ENCODE data around the gene NREP.

DNA sequence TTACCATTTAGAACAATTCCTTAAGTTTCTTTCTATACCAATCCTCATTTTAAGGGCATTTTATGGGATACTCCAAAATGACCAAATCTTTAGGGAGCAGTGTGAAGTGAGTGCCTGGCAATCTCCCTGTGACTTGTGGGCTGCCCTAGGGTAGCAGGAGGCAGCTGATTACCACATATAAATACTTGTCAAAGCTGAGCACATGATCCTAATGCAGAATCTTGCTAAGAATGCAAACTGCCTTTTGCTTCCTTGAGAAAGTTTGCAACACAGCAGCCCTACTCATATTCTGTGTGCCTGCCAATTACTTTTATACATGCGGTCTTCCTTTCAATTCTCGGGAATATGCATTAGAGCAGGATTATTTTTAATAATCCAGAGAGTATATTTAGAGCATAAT lies 18.2 kb upstream of the NREP start:
- TF ChIP-seq CTCF (IDR thresholded peaks at IDR 0.05): no peak
- TF ChIP-seq POLR2A (IDR thresholded peaks at IDR 0.05): no peak
